ENCODE measurements around the gene ATAD2B.
"Not testable (repeated sequence)": the region's sequence is repeated elsewhere in the genome, so short reads cannot be mapped to it uniquely, and the experiment has no call there.

ATAD2B gene

DNA sequence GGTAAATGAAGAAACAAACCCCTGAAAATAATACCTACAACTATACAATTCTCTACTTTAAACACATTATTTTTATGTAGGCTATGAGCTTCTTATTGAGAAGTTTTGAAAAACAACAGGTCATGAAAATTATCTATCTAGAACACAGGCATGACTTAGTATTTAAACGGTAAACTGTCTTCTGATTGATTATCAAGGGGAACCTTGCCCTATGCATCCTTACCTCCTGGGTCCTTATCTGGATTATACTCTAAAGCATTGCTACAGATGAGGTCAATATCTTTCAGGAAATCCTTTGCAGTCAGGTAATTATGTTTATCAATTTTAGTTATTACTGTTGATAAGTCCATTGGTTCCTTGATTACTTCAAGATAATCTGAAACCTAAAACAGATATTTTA lies 144.3 kb downstream of the ATAD2B start:
- DNase-seq, result no peak

DNA sequence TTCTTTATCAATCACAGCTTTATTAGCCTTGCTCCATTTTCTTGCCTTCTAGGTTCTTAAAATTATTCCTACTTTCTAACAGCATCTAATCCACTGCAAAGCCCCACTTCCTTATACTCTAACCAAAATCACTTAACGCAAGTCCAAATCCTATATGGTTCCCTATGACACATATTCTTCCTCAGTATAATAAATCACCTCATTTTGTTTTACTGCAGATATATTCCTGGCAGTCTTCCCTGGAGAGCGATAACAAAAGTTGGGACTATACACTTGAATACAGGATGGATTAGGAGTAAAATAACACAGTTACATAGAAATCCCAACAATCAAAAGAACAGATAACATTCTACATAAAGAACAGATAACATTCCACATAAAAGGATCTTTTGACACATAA lies 144.8 kb downstream of the ATAD2B start:
- DNase-seq, result no peak

DNA sequence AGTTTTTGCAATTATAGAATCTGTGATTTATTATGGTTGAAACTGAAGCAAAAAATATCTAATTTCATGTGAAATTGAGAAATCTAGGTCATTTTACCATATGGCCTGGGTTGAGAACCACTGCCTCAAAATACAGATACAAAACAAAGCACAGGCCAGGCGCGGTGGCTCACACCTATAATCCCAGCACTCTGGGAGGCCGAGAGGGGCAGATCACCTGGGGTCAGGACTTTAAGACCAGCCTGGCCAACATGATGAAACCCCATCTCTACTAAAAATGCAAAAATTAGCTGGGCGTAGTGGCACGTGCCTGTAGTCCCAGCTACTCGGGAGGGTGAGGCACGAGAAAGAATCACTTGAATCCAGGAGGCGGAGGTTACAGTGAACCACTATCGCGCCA lies 146.5 kb downstream of the ATAD2B start:
- not testable (repeated sequence) for DNase-seq

DNA sequence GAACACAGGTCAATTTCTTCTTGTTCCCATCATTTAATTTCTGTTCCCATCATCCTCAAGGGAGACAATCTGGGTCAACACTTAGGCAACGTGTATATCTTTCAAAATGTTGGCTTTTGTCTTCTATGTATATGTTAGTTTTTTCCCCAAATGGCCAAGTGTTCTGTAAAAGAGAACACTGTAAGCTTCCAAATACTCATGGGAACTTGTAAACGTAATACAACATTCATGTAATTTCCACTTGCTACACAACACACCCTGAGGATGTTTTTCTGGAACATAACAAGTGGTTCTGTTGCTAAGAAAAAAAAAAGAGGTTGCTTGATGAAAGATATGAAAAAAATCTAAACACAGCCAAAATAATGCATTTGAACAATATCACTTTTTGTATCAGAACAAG lies 149.1 kb downstream of the ATAD2B start:
- DNase-seq, result no peak

DNA sequence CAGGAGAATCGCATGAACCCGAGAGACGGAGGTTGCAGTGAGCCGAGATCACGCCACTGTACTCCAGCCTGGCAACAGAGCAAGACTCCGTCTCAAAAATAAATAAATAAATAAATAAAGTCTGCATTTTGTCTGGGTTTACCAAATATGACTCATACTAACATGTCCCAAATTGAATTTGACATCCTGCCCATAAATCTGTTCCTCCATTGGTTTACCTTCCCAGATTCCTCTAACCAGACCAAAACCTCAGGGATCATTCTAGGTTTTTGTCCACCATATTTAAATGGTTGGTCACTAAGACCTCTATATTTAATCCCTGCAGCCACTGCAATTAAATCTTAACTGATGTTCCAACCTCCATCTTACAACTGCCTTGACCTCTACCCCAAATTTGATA lies 150.9 kb downstream of the ATAD2B start:
- DNase-seq, result no peak

DNA sequence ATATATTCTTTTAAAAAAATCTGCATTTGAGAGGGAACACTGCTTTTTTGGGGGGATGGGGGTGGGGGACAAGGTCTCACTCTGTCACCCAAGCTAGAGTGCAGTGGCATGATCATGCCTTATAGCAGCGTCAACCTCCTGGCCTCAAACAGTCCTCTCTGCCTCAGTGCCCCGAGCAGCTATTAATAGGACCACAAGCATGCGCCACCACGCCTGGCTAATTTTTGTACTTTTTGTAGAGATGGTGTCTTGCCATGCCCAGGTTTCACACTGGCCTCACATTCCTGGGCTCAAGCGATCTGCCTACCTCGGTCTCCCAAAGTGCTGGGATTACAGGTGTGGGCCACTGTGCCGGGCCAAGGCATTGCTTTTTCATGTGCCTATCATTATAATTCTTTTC lies 154.2 kb downstream of the ATAD2B start:
- DNase-seq, result no peak

DNA sequence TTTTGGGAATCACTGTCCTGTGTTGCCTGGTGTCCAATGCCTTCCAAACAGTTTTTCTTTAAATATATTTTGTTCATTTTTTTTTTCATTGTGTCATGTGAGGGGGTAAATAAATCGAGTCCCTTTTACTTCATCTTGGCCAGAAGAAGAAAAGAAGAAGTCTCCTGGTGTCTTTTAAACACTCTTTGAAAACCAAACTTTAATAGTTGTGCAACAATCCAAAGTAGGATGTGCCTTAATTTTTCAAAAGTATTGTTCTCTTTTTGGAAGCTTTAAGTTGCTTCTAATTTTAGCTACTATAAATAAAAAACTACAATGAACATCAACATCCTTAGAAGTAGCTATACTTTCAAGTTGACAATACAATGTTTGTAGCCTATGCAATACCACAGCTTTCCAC lies 154.9 kb downstream of the ATAD2B start:
- DNase-seq, result no peak

DNA sequence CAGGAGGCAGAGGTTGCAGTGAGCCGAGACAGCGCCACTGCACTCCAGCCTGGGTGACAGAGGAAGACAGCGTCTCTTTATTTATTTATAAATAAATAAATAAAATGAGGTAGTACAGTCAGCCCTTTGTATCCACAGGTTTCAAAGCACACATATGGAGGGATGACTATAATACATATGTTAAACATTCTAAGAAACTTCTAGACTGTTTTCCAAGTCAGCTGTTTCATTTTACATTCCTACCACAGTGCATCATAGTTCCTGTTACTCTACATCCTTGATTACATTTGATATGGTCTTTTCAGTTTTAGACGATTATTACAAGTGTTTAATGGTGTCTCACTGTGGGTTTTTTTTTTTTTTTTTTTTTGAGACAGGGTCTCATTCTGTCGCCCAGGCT lies 157.6 kb downstream of the ATAD2B start:
- DNase-seq, result no peak

DNA sequence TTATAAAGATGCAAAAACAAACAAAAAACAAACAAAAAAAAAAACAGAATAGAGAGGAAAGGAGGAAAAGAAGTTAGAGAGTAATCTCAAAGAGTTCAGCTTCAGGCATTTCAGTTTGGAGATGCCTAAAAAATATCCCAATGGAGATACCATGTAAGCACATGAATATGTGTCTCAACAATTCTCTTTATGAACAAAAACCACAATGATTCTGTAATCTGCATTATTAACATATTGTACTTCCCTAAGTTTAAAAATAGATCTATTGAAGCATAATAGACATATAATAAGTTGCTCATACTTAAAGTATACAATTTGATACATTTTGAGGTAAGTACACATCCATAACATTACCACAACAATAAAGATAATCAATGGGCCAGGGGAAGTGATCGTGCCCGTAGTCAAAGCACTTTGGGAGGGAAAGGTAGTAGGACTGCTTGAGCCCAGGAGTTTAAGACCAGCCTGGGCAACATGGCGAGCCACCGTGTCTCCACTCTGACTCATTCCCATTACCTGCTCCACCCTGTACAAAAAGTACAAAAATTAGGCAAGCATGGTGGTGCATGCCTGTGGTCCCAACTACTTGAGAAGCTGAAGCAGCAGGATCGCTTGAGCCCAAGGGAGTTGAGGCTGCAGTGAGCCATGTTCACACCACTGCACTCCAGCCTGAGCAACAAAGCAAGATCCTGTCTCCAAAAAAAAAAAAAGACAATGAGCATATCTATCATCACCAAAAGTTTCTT lies 158.9 kb downstream of the ATAD2B start:
- no peak for DNase-seq

DNA sequence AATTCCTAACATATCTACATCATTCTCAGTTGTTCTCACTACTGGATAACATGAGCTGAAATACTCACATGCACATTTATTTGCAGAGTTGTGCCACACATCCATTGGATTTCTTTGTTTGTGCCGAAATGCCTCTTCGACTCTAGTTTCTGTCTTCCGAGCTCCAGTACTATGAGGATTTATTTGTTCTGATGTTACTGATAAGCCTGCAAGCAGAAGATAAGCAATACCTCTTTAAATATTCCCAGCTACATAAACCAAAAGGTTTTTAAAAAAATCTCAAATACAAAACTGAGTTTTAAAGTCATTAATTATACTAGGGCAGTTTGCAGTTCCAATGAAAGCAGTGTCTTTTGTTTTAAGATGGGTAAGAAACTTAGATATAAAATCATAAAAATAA lies 164.8 kb downstream of the ATAD2B start:
- no peak for DNase-seq

DNA sequence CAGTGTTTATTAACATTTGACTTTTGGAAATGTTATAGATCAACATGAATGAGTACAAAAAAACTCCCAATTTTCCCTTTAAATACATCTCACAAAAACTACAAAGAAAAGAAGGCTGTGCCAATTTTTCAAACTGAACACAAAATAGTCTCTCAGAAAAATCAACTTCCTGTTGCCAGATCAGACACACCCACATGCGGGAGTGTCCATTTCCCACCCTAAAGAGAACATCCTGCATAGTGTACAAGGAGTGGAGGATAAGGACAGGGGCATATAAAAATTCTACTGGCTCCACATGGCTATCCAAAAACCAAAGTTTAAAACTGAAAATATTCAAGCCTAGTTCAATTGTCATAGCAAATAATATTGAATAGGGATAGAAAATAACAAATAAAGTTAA lies 165.3 kb downstream of the ATAD2B start:
- no peak for DNase-seq

DNA sequence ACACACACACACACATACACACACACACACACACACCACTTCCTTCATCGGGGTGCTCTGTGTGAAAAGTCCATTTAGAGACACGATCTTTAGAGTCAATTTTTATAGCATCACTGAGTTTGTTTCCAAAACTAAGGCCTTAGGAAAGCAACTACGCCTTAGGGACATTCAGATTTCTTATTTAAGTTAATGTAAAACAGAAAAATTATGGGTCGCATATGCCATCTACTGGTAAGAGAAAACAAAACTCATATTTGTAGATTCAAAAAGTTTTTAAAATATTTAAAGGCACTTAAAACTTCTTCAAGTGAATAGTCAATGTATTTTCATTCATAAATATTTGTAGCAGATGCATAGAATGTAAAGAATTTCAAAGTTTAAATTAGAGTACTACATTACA lies 166.2 kb downstream of the ATAD2B start:
- DNase-seq, result peak in 1 of 2 experiments; percentile 53

DNA sequence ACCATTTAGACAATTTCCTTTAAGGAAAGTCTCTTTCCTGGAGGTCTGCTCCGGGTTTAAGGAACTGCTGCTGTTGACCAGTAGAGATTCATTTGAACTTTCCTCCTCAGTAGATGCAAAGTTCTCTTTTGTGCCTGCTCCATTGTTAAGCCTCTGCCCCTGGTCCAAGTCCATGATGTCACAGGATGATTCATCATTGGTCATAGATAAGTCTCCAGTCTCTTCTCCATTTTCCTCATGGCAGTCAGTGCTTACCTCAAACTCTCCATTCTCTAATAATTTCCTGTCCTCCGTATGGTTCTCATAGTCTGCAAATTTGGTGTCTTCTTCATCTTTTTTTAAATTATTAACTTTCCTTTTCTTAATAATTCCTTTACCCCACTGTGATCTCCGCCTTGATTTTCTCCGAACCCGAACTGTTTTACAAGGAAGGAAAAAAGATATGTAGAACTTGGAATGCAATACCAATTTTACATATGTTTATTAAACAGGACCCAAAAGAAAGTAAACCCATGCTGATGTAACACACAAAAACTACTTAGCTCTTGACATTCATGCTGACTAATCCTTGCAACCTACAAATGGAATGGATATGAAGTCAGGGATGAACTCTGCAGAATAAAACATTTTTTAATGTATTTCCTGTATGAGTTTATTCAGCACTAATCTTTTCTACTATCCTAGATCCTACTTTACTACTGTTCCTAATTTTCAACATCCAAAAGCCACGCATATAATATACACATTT lies 169.1 kb downstream of the ATAD2B start:
- DNase-seq, result no peak

DNA sequence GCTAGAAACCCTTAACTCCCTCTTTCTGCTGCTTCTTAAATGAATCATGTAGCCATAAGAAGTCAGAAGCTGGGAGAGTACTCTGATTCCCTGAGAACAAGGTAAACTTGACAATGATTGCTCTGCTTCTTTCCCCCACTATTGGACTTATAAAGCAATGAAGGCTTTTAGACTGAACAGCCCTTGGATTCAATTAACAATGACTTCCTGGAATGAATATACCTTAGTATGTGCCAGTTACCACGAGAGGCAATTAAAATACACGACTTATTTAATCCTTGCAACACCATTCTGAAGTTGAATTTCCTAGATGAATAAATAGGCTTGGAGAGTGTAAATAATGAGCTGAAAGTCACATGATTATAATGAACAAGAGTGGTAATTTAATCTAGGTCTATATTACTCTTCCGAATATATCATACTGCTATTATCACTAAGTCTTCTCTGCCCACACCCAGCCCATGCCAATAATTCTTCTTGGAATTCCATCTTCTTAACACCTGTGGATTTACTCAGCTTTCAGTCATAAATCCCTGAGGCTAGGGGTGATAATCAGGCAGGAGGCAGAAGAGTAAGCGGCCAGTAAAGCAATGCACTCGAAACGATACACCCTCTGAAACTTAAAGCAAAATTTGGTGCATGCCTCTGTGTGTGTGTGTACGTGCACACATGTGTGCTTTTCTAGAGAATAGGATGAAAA lies 170.2 kb downstream of the ATAD2B start:
- no peak for DNase-seq

DNA sequence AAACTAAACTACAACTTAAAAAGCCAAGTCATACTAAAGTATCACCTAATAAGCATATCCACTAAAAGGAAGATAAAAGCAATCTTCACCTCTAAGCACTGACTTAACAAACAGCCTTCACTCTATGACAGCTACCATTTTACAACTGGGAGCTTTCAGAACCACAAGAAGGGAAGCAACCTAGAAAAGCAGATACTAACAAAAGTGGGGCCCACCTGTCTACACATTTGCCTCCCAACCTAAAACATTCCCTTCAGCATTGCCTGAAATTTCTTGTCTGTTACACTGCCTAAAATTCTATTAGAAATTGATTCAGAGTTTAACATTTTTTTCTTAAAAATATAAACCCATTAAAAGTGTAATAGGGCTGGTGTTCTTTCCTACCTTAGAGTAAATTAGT lies 172.0 kb downstream of the ATAD2B start:
- no peak for DNase-seq

DNA sequence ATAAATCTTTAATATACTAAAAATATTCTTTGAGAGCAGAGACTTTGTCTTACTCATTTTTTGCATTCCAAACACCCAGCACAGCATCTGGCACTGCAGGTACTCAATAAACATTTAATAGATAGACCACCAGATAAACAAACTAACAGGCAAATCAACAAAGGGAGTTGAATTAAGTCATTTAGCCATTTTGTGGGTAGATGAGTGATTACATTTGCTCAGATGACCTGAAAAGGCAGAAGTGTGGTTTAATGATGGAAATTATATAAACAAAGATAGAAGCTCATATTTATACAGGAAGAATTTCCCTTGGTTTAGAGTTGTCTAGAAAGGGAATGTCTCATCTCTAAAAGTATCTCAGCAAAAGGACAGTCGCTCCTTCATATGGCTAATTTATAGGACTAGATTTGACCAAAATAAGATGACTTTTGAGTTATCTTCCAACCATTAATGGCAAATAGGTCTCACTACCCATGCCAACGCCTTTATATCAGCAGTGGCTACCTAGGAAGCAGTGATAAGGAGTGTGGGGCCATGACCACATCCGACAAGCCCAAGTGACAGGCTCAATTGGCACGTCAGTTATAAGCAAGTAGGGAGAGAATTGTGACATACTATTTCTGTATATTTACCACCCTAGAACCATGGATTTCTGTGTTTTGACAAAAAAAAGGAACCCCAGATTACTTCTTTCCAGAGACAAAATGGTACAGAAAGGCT lies 173.5 kb downstream of the ATAD2B start:
- no peak for DNase-seq

DNA sequence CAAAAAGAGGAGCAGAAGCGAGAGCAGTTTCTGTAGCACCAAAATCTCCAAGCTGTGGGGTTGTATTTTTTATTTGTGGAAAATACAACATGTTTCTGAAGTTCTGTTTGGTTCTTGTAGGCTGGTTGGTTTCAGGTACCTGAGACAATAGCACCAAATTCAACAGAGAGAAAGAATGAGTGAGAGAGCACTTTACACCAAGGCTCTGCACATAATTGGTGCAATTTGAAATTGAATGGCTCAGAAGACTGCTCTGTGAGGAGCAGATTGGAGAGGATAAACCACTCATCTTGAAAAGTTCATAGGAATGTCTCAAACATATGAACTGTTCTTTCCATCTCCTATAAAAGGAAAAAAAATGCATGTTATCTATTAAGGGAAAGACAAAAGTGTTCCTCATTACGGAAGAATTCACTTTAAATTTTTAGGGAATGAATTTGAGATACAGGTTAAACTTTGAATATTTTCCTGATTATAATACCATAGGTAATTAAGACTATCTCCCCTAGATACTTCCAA lies 175.1 kb downstream of the ATAD2B start:
- DNase-seq, result no peak

DNA sequence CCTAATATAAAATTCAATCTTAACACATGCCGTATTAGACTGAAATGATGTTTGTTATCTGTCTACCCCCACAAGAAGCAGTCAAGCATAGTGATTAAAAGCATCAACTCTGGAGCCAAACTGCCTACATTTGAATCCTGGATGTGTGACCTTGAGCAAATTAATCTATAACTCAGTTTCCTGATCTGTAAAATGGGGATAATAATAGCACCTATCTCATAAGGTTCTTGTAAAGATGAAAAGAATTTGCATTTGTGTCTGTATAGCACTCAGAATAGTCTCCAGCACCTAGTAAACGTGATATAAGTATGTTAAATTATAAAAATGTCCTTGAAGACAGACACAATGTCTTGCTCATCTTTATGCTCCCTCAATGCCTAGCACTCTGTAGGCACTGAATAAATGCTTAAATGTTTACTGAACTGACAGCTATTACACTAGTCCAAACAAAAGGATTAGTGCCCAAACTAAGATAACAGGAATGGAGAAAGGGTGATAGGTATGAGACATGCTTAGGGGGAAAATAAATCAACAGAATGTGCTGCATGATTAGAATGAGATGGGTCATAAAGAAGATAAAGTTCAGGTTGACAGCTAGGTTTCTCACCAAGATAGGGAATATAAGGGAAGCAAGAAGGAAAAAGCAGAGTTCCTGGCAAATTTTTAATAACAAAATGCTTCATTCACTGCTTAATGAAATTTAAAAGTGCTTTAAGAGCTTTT lies 180.6 kb downstream of the ATAD2B start:
- no peak for DNase-seq

DNA sequence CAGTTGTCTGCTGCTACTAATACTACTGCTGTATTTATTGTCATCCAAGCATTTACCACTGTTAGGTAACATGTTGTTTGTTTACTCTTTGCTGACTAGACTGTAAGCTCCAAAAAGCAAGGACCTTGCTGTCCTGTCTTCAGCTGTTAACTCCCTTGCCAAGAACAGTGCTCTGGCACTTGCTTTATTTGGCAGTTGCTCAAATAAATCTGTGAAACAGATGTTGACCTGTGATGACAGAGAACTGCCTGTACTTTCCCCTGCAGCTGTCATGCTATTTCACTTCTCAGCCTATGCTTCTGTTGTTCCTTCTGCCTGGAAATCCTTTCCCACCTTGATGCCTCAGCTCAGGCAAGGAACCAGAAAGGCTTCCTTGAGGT lies 181.2 kb downstream of the ATAD2B start:
- DNase-seq, result no peak

DNA sequence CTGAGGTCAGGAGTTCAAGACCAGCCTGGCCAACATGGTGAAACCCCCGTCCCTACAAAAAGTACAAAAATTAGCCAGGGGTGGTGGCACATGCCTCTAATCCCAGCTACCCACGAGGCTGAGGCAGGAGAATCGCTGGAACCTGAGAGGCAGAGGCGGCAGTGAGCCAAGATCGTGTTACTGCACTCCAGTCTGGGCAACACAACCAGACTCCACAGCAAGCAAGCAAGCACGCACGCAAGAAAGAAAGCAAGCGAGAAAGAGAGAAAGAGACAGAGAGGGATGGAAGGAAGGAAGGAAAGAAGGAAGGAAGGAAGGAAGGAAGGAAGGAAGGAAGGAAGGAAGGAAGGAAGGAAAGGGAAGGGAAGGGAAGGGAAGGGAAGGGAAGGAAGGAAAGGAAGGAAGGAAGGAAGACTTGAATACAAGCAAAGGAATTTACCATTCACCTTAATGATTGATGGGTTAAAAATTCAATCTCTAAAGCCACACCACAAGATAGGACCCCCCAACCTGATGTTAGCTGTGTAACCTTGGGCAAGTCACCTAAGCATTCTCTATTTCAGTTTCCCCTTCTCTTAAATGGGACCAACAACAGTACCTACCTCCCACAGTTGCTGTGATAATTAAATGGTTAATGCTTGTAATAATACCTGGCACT lies 181.7 kb downstream of the ATAD2B start:
- DNase-seq, result no peak

DNA sequence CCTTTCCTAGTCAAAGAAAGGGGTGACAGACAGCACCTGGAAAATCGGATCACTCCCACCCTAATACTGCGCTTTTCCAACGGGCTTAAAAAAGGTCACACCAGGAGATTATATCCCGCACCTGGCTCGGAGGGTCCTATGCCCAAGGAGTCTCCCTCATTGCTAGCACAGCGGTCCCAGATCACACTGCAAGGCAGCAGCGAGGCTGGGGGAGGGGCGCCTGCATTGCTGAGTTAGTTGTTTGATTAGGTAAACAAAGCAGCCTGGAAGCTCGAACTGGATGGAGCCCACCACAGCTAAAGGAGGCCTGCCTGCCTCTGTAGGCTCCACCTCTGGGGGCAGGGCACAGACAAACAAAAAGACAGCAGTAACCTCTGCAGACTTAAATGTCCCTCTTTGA lies 190.1 kb downstream of the ATAD2B start:
- peak in 1 of 2 experiments; percentile 43 for DNase-seq

DNA sequence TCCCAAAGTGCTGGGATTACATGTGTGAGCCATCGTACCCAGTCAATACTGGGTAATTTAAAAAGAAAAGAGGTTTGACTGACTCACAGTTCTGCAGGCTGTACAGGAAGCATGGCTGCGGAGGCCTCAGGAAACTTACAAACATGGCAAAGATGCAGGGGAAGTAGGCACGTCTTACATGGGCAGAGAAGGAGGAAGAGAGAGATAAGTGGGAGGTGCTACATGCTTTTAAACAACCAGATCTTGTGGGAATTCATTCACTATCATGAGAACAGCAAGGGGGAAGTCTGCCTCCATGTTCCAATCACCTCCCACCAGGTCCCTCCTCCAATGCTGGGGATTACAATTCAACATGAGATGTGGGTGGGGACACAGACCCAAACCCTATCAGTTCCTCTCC lies 192.5 kb downstream of the ATAD2B start:
- no peak for DNase-seq

Measured in NCI-H526 (cell line).